ENCODE data around the gene FKBP5.
"Not testable (repeated sequence)": the region's sequence is repeated elsewhere in the genome, so short reads cannot be mapped to it uniquely, and the experiment has no call there.

FKBP5 gene

DNA sequence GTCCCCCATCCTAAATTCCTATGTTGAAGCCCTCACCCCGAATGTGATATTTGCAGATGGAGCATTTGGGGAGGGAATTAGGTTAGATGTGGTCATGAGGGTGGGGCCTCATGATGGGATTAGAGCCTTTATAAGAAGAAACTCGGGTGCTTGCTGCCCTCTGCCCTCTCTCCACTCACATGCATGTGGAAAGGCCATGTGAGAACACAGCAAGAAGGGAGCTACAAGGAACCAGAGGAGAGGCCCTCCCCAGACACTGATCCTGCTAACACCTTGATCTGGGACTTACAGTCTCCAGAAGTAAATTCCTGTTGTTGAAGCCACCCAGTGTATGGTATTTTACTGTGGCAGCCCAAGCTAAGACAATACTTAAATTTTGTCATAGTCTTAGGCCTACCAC, 106.4 kb downstream of the FKBP5 start:
- no peak for DNase-seq

GRCh38 chr6:35581633-35582032, 107.1 kb downstream of the FKBP5 start:
- no peak for DNase-seq

GRCh38 chr6:35580836-35581235, 107.9 kb downstream of the FKBP5 start:
- no peak for DNase-seq

DNA sequence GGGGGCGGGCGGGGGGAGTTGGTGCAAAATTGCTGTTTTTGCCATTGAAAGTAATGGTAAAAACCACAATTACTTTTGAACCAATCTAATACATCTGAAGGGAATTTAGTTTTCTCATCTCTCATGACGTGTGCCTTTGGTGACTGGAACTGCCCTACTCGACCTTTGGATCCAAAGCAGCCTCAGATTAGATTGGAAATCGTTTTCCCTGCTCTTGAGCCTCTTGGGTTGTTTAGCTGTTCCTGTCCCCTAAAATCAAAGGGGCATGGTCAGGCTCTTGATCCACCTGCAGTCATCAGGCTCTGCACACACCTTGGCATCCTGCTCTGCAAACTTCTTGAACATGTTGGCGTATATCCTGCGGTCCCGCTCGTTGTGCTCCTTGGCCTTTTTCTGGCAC, 112.0 kb downstream of the FKBP5 start:
- no peak for DNase-seq

GRCh38 chr6:35573495-35574110, 115.1 kb downstream of the FKBP5 start:
- DNase-seq = no peak

- not testable (repeated sequence) for DNase-seq
These were observed 117.8 kb downstream of the FKBP5 start for GRCh38 chr6:35570885-35571330.

DNA sequence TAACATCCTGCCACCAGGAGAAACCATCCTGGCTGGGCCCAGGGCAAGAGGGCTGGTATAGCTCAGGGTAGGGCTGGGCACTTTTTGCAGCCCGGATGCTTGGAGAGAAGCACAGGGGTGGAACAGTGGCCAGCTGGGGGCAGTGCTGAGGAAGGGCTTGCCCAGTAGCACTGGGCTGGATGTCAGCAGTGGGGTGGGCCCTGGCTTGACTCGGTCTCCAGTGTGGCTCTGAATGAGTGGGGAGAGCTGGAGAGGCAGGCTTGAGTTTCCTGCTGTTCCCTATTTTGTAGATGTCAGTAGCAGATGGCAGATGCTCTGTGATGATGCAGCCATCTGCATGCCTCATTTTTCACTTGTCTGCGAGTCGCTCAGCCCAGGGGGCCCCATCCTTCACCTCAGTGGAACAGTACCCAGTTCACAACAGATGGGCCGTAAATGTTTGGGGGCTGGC, 119.7 kb downstream of the FKBP5 start:
- peak; percentile 67 for DNase-seq

GRCh38 chr6:35566794-35567193, 121.9 kb downstream of the FKBP5 start:
- peak; percentile 17 for DNase-seq

- no peak for DNase-seq
These were observed 124.0 kb downstream of the FKBP5 start for GRCh38 chr6:35564733-35565132.

DNA sequence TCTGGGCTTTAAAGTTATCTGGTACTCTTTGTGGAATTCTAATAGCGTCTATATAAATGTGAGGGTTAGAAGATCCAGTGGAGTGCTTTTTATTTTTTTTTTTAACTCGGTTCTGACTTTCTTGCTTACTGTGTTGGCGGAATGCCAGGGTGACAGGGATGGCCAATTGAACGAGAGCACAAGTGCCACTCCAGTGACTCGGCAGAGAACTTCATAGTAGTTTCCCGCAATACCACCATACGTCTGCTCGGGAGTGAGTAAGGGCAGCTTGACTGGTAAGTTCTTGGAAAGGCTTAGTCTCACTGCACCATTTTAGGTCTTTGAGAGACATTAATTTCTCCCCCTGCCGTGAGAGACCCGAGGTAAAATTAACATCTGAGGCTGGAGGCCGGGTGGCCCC, 126.7 kb downstream of the FKBP5 start:
- DNase-seq = no peak

DNA sequence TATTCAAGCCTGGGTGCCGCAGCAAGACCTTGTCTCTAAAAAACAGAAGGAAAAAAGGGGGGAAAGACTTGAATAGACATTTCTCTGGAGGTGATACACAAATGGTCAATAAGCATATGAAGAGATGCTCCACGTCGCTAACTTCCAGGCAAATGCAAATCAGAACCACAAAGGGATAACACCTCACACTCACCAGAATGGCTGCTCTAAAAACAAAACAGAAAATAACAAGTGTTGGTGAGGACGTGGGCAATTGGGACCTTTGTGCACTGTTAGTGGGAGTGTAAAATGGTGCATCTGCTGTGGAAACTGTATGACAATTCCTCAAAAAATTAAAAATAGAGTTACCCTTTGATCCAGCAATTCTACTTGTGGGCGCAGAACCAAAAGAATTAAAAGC, 127.6 kb downstream of the FKBP5 start:
- no peak for DNase-seq

- DNase-seq = no peak
These were observed 130.1 kb downstream of the FKBP5 start for GRCh38 chr6:35558571-35558970.

GRCh38 chr6:35557239-35557638, 131.5 kb downstream of the FKBP5 start:
- DNase-seq = no peak

GRCh38 chr6:35554811-35555210, 133.9 kb downstream of the FKBP5 start:
- DNase-seq = no peak

DNA sequence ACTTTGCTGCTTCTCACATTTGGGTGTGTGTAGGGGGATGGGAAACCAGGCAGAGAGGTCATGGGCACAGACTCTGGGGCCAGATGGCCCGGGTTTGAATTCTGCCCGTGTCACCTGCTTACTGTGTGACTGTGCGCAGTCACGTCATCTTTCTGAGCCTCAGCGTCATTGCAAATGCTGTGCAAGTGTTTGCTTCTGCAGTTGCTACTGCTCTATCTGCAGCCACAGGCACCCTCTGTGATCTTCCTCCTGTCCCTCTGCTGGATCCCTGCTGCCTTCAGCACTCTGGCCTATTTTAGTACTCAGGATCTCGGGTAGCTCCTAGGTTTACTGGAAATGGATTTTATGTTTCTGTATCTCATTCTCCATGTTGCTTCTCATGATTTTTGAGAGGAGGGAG, 135.4 kb downstream of the FKBP5 start:
- no peak for DNase-seq

- peak; percentile 83 for DNase-seq
These were observed 136.3 kb downstream of the FKBP5 start for GRCh38 chr6:35552285-35552917.

DNA sequence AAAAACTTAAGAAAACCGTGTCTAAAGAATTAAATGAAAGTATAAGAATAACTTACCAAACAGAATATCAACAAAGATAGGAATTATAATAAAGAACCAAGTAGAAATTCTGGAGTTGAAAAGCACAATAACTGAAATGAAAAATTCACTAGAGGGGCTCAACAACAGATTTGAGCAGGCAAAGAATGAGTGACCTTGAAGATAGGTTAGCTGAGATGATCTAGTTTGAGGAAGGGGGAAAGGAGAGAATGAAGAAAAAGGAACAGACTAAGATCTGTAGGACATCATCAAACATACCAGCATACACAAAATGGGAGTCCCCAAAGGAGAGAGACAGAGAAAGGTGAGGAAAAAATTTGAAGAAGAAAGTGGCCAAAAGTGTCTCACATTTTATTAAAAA, 138.3 kb downstream of the FKBP5 start:
- no peak for DNase-seq

GRCh38 chr6:35547676-35548075, 141.0 kb downstream of the FKBP5 start:
- DNase-seq = no peak

DNA sequence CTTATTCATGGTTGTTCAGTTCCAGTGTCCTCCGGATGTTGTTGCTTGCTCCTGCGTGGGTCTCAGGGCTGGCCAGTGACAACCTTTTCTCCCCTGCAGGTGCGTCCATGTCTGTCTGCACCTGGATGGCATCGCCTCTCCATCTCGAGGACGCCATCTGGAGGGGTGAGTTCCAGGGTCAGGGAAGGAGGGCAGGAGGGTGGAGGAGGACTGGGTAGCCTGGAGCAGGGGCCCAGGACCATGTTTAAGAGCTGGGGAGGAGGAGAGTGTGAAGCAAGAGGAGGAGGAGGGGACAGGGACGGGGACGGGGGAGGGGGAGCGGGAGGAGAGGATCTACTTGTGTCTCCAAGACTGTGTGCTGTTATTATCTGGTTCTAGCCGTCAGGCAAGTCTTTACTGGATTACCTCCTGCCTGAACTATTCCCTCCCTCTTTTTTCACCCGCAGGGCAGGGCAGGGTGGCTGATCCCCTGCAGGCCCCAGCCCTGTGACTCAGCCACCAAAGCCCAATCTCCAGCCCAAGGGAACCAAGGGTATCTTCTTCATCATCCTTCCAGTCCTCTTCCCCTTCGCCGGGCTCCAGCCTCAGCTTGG, 143.8 kb downstream of the FKBP5 start:
- DNase-seq = no peak

- DNase-seq = no peak
These were observed 145.1 kb downstream of the FKBP5 start for GRCh38 chr6:35543459-35544193.

- no peak for DNase-seq
These were observed 146.9 kb downstream of the FKBP5 start for GRCh38 chr6:35541836-35542235.

DNA sequence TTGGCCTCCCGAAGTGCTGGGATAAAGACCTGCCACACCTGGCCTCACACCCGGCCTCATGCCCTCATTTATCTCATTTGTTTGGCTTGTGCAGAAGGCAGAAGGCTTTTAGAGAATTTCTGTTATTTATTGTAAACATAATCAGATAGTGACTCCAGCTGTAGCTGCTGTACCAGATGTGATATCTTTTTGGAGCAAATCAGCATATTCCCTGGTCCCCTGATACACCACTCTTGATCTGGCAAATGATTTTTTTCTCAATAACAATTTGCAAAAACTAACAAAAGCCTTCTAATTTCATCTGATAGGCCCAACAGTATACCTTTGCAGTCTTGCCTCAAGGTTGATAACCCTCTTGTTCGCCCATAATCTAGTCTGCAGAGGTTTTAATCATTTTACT, 149.5 kb downstream of the FKBP5 start:
- DNase-seq = no peak

GRCh38 chr6:35535847-35536246, 152.9 kb downstream of the FKBP5 start:
- DNase-seq = not testable (repeated sequence)

All from activated CD8-positive, alpha-beta memory T cell treated with anti-CD3 and anti-CD28 coated beads for 24 hours (primary cell).